Activated CD8-positive, alpha-beta memory T cell treated with anti-CD3 and anti-CD28 coated beads, Interleukin-2, amount 50 U/mL, for 24 hours (primary cell): Measurements from ENCODE around the gene HSPA1B.
"Not testable (repeated sequence)": the region's sequence is repeated elsewhere in the genome, so short reads cannot be mapped to it uniquely, and the experiment has no call there.

ENCODE experiments used
- DNase-seq: peaks from one replicate; pipeline ENCODE4 v3.0.0-alpha.2; 2020; ENCODE audit errors: extremely low read depth

HSPA1B gene

DNA sequence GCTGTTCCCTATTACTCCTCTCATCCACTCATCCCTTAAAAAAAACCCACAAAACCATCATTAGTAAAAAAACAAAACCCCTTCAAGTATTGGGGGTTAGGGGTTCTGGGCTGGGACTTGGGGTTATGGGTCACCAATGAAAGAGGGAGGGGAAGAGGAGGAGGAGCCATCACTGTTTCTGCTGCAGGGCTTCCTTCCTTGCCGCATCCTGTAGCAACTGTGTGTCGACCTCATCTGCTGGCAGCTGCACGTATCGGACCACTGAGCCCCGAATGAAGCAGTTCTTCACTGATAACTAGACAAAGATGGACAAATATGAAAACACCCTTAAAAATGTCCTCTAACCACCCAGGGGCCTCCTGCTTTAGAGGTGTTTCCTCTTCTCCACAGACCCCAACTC, 29.9 kb upstream of the HSPA1B start:
- DNase-seq, result no peak

- no peak for DNase-seq
These were observed 27.8 kb upstream of the HSPA1B start for GRCh38 chr6:31799781-31800180.

DNA sequence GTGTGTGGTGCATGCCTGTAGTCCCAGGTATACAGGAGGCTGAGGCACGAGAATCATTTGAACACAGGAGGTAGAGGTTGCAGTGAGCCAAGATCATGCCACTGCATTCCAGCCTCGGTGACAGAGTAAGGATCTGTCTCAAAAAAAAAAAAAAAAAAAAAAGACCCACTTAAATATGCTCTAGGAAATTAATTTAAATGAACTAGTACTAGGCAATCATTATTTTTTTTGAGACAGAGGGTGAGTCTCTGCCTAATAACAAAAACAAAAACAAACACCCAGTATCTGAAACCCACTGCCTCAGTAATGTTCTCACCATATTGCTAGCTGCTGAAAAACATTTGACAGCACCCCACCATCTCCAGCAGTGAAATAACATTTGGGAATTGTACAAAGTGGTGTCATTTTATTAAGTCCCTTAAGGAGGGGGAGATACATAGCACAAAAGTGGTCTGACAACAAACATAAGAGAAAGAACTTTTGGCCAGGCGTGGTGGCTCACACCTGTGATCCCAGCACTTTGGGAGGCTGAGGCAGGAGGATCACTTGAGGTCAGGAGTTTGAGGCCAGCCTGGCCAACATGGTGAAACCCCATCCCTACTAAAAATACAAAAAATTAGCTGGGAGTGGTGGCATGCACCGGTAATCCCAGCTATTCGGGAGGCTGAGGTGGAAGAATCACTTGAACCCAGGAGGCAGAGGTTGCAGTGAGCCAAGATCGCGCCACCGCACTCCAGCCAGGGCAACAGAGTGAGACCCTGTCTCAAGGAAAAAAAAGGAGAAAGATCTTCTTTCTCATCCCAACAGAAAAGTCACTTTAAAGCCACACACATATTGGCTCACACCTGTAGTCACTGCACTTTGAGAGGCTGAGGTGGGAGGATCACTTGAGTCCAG, 26.3 kb upstream of the HSPA1B start:
- not testable (repeated sequence) for DNase-seq

DNA sequence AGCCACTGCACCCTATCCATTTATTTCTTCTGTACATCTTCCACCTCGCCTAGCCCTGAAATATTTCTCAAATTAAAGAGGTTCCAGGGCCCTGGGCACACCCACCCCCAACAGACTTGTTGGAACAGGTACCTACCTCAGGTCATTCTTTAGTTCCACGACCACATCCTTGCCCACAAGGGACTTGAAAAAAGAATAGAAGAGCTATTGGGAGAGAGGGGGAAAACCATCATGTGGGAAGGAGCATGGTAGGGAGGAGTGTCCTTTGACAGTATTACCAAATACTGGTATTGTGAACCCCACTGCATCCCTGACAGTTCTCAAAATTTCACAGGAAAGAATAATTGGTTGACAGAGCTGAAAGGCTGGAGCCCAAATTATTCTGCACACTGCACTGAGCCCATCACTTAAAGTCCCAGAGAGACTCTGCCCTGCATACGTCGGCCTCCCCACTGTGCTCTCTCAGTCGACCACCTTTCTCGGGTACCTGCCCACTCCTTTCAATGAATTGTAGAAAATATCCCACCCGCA, 21.5 kb upstream of the HSPA1B start:
- DNase-seq, result no peak

DNA sequence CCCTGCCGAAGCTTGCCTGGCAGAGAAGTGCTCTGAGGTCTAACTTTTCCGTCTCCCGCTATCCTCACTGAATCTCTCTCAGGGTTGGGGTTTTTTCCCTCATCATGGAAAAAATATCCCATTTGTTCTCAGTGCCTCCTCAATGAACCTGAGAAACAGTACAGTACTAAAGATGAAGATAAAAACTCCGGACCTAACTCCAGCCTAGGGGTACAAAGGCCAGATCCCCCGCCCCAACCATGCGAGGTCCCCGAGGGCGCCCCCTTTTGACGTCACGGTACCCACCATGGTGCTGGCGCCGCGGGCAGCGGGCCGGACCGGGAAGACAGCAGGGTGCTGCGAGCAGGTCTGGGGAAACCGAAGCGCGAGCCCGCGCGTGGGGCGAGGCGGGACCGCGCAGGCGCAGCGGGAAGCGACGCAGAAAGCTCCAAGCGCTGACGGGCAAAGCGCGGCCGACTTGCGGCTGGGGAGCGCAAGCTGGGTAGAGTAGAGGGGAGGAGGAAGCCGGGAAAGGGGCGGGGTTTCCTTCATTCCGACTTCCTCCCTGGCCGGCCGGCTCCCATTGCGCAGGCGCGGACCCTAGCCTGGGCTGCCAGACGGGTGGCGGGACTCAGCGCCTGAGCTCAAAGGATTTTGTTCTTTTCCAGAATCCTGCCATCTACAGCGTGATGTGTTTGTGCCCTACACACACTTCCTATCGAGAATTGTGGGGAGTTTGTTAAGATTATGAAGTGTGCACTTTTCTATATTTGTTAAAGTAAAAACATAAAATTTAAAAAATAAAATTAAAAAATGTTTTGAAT, 20.9 kb upstream of the HSPA1B start, which contains the start of gene LSM2:
Gene LSM2, minus strand, starts transcription at position 497 of the 803 bp plus-strand sequence. Its CDS starts 209 bp downstream, at position 288.
- peak; percentile 90 for DNase-seq

DNA sequence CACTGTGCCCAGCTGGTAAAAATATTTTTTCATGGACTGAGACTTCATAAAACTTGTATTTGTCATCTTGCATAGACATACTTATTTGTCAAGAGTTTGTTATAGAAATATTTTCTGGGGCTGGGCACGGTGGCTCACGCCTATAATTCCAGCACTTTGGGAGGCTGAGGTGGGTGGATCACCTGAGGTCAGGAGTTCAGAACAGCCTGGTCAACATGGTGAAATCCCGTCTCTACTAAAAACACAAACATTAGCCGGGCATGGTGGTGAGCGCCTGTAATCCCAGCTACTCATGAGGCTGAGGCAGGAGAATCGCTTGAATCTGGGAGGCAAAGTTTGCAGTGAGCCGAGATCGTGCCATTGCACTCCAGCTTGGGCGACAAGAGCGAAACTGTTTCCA, 18.9 kb upstream of the HSPA1B start:
- not testable (repeated sequence) for DNase-seq

- DNase-seq, result no peak
These were observed 15.9 kb upstream of the HSPA1B start for GRCh38 chr6:31811645-31812044.

DNA sequence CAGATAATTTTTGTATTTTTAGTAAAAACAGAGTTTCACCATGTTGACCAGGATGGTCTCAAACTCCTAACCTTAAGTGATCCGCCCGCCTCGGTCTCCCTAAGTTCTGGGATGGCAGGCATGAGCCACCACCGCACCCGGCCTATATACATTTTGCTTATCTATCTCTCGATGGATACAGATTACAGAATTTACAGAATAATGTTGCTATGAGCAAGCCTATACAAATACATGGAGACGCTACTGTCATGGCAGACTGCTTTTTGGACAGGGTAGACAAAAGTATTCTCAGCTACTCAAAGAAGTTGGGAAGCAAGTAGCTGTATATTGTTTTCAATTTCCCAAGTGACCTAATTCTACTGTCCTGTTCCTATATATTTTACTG, 14.1 kb upstream of the HSPA1B start:
- DNase-seq, result no peak

- DNase-seq, result no peak
These were observed 12.9 kb upstream of the HSPA1B start for GRCh38 chr6:31814677-31815024.

- DNase-seq, result no peak
These were observed 12.3 kb upstream of the HSPA1B start, which contains the start of the genes HSPA1A and HSPA1L for GRCh38 chr6:31815025-31815838. HSPA1A (plus strand) TSS chr6:31815543; CDS start chr6:31815757, 214 bp downstream. HSPA1L (minus strand) TSS chr6:31815283; CDS start chr6:31811972, 3,311 bp downstream.

GRCh38 chr6:31817133-31817928, 10.2 kb upstream of the HSPA1B start:
- not testable (repeated sequence) for DNase-seq

- not testable (repeated sequence) for DNase-seq
These were observed 9.5 kb upstream of the HSPA1B start for GRCh38 chr6:31817929-31818511.

DNA sequence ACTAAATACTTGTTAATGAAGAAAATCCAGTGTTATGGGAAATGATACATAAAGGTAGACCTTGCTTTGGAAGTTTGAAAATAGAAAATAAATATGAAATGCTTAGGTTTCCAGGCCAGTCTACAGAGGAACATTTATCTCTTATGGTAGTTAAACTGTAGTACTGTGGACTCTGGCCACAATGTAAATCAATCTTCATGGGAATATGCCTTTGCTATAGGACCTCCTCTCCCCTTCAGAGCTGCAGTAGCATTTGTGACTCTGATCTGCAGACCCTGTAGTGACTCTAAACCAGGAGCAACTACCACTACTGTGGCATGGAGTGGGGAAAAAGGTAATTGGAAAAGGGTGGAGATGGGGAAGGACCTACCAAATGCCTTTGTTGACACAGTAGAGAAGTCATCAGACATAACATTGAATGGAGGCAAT, 7.7 kb upstream of the HSPA1B start:
- DNase-seq, result no peak

- DNase-seq, result not testable (repeated sequence)
These were observed 7.1 kb upstream of the HSPA1B start for GRCh38 chr6:31820399-31820798.

DNA sequence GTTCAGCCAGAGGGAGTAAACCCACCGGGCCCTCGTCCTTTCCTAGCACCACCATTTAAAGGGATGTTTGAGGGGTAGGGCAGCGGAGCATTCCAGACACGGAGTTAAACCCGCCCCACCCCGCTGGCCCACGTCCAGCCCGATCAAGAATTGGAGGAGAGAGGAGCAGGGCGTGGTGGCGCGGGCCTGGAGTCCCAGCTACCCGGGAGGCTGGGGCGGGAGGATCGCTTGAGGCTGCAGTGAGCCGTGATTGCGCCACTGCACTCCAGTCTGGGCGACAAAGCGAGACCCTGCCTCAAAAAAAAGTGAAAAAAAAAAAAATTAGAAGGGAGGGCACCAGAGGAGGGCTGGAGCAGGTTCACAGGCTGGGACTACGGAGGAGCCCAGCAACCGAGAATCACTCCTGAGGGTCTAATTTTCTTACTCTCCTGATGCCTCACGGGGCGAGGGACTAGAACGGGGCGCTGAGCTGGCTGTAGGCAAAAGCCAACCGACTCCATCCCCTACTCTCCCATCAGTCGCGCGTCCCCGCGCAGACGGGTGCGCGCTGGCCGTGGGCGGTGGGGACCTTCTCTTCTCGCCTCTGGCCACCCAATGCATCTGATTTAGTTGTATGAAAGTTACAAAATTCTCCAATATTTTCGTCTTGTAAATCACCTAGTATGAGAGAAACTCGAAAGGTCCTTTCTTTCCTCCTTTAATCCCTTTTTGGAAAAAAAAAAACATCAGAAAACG, 6.1 kb upstream of the HSPA1B start:
- no peak for DNase-seq

DNA sequence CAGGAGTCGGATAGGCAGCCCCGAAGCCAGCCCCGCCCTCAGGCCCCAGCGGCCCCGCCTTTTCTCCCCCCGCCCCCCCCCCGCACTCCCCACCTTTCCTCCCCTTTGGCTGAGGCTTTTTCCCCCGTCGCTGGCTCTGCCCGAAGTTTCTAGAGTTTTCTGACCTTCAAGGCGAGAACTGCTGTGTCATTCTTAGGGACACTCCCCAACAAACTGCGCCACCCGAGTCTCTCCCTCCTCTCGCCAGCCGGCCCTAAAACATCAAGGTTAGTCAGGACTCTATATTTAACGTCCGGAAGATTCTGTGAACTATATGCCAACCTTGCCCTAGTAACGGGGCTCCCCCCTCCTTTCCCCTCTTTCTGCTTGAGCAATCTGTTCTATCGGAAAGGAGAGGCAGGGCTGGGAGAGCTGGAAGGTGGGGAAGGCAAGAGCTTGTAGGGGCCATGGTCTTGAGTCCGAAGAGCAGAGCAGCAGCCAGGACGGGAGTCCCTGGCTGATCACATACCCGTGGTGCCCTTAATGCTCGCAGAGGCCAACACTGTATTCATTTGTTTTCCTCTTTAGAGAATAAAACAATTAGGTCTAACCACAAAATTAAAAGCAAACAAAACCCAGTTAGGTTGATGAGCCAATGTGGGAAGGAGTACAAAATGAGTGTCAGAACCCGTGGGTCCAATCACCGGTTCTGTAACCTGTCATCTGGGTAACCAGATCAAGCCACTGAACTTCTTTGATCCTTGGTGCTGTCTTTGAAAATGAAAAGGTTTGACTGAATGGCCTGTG, 5.3 kb upstream of the HSPA1B start:
- DNase-seq, result no peak

- DNase-seq, result not testable (repeated sequence)
These were observed 3.8 kb upstream of the HSPA1B start for GRCh38 chr6:31823592-31824196.

DNA sequence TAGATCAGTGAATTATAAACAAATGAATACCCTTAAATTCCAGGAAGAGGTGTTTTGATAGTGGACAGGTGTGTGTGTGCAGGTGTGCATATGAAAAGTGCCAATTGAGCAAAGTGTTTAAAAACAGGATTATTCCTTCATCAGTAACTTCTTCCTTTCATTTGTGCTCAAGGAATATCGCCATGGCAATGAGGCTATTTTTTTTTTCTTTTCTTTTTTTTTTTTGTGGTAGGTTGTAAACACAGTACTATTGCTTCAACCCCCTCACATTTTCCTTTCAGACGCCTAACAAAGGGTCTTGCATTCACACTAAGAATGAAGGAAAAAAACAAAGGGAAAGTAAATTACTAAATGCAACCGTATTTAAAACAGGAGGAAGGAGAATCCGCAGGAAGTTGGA, 2.0 kb upstream of the HSPA1B start:
- DNase-seq, result no peak
